Amygdala (tissue), 56 donors: ENCODE results near the gene CCDC32.
A peak's percentile ranks its signal among the peaks of the same experiment; 100 is the strongest.

Source experiments
- DNase-seq, 56 donors: peaks; one replicate each; lab custom pipeline; 2025; lab: John Stamatoyannopoulos, UW

The CCDC32 gene

GRCh38 chr15:40569129-40569953, 4.5 kb upstream of the CCDC32 start, which contains the start of gene RPUSD2:
Gene RPUSD2, plus strand, starts transcription at chr15:40569299. Its CDS starts 39 bp downstream, at chr15:40569338.
- peak; percentile 55 to 95 (median 85) for DNase-seq

GRCh38 chr15:40567111-40567510, 2.3 kb upstream of the CCDC32 start:
- DNase-seq: peak in 2 of 56 donors; percentile 1 to 30

GRCh38 chr15:40565333-40566238, 744 bp upstream of the CCDC32 start:
- DNase-seq: no peak

- no peak for DNase-seq
These were observed 1.4 kb downstream of the CCDC32 start for GRCh38 chr15:40563426-40563825.

GRCh38 chr15:40562691-40563090, 2.2 kb downstream of the CCDC32 start:
- DNase-seq: no peak

- DNase-seq: no peak
These were observed 5.7 kb downstream of the CCDC32 start for GRCh38 chr15:40558952-40559742.

GRCh38 chr15:40555876-40556275, 9.0 kb downstream of the CCDC32 start:
- DNase-seq: no peak

- DNase-seq: no peak
These were observed 10.7 kb downstream of the CCDC32 start for GRCh38 chr15:40554161-40554525.

GRCh38 chr15:40550341-40551037, 14.4 kb downstream of the CCDC32 start:
- no peak for DNase-seq

GRCh38 chr15:40549894-40550293, 14.9 kb downstream of the CCDC32 start:
- DNase-seq: no peak

GRCh38 chr15:40548610-40549009, 16.2 kb downstream of the CCDC32 start:
- DNase-seq: no peak

GRCh38 chr15:40545457-40545856, 19.4 kb downstream of the CCDC32 start:
- no peak for DNase-seq

GRCh38 chr15:40543631-40544294, 21.1 kb downstream of the CCDC32 start:
- no peak for DNase-seq

GRCh38 chr15:40543082-40543481, 21.8 kb downstream of the CCDC32 start:
- no peak for DNase-seq

- DNase-seq: peak in 1 of 56 donors; percentile 12
These were observed 25.9 kb downstream of the CCDC32 start for GRCh38 chr15:40538976-40539375.

GRCh38 chr15:40536501-40536900, 28.3 kb downstream of the CCDC32 start:
- DNase-seq: no peak

GRCh38 chr15:40534371-40534770, 30.5 kb downstream of the CCDC32 start:
- no peak for DNase-seq

GRCh38 chr15:40533763-40534364, 31.0 kb downstream of the CCDC32 start:
- DNase-seq: no peak

- no peak for DNase-seq
These were observed 36.0 kb downstream of the CCDC32 start for GRCh38 chr15:40528801-40529200.
